NCI-H446 (cell line): ENCODE results near the gene TPP2.

Experiments used
- DNase-seq, 2 experiments: peaks; one replicate each; lab custom pipeline; 2025; lab: John Stamatoyannopoulos, UW

TPP2 gene

DNA sequence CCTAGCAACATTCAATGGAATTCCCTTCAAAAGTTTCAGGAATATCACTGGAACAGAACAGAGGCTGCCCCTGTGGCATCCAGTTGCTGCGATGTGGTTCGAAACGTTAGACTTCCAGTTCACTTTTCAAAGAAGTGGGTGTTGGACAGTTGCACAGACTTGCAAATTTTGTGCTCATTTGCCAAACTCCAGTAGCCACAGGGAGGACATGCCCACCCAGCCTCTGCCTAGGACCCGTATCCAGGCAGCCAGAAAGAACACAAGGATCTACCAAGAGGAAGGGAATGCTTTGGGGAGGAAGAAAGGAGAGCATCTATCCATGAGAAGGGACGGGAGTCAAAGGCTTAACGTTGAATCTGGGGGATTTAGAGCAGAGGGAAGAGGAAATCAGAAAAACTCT is 98.2 kb downstream of the TPP2 start, which contains the start of gene METTL21C:
TSS of gene METTL21C (minus strand) at position 108 of the 400 bp plus-strand sequence. CDS start 546 bp downstream, outside the sequence.
- DNase-seq: no peak

DNA sequence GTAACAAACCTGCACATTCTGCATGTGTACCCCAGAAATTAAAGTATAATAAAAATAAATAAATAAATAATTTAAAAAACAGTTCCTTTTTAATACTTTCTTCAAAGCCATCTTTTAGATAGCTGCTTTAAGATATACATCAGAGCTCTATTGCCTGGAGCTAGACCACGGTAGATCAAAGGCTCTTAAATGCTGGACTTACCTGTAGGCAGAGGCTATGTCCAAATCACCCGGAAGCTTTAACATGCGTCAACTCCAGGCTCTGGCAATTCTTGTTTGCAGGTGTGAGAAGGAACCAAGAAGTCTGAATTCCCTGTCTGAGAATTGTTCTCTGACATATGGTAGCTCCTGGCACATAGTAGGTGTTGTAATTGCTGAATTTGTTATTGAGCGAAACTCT is 99.7 kb downstream of the TPP2 start:
- DNase-seq: no peak

DNA sequence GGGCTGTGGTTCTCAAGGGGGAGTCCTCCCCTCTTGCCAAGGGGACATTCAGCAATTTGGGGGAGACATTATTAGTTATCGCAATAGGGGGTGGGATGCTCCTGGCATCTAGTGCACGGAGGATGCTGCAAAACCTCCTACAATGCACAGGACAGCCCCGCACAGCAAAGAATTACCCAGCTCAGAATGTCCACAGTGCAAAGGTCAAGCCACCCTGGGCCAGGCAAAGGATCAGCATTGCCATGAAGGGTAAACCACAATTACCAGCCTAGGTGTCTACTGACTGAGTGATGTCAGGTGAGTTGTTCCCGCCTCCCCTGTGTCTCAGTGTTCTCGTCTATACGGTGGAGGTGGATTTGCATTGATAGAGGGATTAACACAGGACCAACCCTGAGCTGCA is 100.5 kb downstream of the TPP2 start:
- DNase-seq: no peak

DNA sequence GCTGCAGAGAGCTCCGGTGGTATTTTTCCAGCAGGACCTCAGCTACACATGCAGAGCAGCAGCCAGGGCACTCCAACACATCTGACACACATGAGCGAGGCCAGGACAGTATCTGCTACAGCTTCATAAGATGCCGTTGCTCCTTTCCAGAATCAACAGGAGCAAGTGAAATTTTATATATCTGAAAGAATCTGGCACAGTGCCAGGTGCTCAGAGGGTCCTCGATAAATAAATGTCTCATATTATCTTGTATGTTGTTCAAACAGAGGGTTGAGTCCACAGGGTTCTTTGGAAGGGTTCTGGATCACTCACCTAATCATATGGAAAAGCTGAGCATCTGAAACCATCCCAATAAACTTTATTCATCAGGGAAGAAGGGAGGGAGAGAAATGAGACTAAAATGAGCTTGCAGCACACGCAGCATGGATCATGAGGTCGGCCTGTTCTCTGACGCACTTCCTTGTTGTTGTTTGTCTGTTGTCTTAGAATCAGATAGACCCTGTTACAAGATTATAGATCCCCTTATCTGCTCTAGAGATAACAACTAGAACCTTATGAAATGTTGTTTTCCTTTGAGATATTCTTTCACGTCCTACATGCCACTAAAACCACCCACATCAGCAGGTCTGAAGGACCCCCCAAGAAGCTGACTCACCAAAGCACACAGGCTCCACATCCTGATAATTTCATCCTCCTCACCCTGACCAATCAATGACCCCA is 101.3 kb downstream of the TPP2 start:
- no peak for DNase-seq

DNA sequence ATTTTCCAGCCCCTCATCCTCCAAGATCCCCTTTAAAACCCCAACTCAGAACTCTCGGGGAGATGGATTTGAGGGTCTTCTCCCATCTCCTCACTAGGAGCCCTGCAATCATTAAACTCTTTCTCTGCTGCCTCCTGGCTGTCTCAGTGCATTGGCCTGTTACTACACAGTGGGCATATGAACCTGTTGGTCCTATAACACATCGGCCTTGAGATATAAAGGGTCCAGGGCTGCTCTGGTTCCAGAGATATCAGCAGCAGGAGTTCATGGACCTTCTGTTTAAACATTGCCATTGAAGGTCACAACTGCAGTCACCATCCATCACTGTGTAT is 101.8 kb downstream of the TPP2 start:
- DNase-seq: no peak

DNA sequence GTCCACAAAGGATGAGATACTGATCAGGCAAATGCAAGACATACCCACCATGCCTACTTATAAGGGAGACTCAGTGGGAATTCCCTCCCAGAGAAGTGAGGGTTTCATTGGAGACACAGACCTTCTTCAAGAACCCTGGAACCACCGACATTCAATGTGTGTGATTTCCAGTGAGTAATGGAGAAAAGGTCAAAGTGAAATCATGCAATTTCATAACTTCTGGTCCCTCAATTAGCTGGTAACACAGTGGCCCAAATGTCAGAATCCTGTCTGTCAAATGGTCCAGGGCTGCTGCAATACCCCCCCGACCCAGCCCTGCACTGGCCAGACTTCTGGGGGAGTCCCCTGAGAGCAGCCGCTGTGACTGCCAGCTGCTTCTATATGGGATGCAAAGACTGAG is 102.7 kb downstream of the TPP2 start:
- no peak for DNase-seq

DNA sequence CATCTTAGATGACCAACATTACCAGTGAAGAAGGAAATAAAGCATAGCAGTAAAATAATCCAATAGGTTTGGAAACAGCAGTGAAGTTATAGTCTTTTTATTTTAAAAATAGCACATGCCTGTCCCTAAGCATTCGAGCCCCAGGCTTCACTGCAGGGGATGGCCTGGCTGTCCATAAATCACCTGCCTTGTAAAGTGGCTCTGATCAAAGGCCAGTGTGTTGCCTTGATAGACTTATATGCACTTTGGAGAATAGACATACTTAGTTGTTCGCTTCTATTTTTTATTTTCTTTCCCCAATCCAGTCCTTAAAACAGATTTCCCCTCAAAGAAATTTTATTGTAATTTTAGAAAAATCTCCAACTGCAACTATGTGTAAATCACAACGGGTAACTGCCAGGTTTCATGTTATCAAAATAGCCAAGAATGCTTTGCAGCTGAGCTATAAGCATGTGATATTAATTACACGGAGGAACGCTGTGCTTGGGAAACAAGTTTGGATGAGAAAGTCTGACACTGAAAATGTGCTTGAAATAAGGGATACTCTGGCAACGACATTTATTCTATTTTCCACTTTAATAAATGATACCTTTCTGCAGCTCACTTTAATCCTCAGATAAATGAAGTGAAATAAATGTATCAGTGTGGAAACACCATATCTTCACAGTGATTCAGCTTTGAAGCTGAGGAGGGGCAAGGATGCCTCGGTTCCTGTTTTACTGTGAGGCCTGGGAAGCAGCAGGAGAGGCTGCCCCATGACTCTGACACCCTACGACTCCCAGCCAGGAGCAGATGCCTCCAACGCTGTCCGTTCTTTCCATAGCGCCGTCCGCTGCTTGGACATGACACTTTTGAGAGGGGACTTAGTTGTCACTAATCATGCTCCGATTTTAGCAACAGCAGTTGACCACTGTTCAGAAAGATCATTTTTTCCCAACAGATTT is 103.6 kb downstream of the TPP2 start:
- no peak for DNase-seq

DNA sequence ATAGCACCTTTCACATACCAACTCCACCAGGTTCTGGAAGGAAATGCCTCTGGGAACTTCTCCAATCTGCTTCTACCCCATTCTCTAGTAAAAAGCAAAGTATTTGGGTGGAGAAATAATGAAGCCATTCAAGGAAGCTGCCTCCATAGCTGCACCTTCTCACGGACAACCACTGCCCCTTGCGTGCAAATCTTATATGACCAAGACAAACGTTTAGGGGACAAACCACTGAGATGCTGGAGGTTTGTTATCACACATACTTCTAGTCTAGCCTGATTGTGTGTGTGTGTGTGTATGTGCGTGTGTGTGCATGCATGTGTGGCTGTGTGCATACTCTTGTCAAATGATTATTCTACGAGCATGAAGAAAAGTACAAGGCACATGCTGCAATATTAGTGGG is 104.5 kb downstream of the TPP2 start:
- DNase-seq: no peak

DNA sequence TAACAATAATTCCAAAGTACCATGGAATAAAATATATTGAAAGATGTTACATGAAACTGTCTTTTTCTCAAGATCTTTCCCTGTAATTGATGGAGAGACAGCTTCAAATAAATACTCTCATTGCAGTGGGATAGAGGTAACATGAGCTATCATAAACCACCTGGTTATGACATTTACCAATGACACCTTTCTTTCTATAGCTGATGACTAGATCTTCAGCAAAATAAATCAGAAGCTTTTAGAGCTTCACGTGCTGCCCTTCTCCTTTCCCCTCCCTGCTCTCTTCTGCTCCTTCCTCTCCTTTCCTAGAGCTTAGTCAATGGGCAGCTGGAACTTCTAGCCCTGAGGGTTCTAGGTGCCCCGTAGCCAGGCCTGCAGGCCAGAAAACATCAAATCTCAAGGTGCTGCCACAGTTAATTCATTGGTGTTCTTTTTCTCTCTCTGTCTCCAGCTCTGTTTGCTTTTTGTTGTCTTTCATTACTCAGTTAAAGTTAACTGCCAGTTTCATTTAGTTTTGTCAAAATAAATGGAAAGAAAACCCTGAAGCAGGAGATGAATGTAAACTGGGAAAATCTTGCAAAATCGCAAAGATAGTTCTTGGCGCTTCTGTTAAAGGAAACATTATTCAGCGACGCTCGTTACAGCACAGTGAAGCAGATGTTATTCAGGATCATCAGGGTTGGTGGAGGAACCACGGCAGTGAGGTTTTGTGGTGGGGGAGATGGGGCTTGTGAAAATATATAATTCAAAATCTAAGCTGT is 106.4 kb downstream of the TPP2 start:
- DNase-seq: no peak

DNA sequence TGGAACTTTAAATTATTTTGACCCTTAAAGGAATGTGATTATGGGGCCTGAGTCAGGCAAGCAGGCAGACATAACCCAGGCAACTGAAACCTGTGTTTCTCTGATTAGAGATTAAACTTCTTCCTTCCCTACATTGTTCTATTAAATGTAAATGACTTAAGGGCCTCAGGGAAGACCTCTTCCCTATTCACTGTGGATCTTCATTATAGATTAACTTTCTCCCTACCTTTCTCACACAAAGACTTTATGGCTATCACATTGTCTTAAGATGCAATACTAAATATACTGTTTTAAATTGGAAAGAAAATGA is 106.9 kb downstream of the TPP2 start:
- no peak for DNase-seq

DNA sequence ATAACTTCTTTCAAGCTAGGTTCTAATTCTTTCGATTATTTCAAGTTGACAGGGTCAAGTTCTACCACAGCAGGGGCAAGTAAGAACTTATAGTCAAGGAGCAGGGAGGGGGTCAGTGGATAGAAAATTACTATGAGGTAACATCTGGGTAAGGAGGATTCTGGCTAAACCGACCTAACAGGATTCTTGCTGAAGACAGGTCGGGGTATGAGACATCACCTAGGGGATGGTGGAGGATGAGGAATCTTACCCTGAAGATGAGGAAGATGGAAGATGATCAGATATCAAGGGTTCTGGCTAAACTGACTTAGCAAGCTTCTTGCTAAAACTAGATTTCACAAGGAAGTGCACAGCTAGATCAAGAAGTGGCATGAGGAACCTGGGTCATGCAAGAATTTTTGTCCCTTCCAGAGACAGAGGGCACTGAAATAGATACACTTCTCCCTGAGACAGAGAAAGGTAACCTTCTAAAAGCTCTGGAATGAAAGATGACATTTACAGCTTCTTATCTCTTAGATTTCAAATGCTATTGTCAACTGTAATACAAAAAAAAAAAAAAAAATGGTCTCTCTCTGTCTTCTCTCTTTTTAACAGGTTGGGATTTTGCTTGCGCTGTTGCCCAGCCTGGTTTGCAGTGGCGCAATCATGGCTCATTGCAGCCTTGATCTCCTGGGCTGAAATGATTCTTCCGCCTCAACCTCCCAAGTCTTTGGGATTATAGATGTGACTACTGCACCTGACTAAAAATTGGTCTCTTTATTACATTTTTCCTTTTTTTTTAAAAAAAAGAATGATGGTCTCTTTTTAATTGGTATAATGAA is 107.7 kb downstream of the TPP2 start:
- DNase-seq: no peak

DNA sequence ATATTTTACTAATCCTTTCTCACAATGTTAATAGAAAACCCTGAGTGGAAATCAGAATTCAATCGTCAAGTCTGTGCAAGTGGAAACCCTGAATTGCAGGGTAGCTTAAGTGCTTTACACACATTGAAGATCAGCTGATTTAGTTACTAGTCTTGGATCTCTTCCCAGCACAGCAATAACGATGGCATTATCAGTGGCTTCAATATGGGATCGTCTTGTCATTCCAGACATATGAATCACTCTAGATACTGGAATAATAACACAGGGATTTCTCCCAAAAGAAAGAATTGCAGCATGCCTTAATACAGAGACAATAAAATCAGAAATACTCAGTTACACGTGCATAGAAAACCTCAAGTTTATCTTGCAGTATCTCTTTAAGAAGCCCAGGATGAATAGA is 110.7 kb downstream of the TPP2 start:
- DNase-seq: peak in 1 of 2 experiments; percentile 3

DNA sequence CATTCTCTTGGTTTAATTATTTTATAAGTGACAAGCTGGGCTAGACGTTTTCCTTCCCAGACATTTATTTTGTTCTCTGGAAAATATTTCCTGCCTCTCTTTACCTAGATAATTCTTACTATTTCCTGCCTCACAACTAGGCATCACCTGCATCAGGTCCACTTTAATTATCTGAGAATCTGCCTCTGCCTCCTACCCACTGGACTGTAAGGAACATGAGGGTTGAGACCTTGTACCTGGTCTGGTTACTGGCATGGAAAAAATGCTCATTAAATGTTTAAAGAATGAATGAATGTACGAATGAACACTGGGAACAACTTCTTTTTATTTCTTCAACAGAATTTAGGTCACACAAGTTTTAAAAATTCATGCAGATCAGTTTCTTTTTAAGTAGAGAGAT is 111.4 kb downstream of the TPP2 start:
- DNase-seq: no peak

DNA sequence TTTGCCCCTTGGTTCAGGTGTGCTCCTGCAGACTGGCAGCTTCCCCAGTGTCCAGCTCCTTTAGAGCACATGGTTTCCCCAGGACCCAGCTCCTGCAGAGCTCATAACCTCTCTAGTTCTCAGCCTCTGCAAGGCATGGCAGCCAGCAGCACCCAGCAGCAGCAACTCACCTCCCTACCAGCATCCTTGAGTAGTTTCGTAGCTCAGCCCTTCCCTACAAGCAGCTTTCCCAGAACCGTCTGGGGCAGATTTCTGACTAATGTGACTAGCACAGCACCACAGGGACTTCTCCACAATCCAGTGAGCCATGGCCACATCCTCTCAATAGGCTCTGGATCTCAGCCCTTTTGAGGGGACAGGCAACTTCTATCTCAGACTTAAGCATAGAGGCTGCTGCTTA is 112.2 kb downstream of the TPP2 start:
- no peak for DNase-seq

DNA sequence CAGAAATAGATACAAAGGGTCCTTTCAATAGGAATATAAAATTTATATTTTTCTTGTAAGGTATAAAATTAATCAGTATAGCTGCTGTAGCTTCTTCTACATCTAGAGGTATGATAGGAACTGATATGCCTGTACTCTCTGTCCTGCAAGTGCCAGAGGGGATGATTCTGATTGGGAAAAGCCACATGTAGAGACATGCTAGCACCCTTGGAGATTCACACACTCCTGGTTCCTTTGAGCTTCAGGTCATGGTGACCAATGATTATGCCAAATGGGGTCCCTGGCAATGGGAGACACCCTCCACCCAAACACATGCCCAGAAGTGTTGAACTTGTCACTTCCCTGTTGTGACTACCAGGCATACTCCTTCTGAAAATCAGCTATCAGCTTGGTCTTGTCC is 112.8 kb downstream of the TPP2 start:
- DNase-seq: no peak

DNA sequence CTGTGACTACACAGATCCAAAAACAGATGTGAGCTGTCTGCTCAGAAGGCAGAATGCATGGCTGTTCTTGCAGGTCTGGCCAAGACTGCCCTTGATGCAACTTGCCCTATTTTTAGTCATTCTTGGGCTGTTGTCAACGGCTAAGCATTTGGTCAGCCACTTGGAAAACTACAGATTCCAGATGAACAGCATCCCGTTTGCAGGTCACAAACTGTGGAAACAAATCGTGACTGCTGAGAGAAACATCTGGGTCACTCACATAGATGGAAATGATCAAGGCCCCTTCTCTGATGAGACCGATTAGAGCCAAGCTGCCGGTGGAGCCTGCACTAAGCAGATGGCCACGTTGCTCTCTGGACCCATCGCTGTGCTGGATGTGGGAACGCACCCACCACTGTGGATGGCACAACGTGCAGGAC is 113.5 kb downstream of the TPP2 start:
- DNase-seq: no peak

DNA sequence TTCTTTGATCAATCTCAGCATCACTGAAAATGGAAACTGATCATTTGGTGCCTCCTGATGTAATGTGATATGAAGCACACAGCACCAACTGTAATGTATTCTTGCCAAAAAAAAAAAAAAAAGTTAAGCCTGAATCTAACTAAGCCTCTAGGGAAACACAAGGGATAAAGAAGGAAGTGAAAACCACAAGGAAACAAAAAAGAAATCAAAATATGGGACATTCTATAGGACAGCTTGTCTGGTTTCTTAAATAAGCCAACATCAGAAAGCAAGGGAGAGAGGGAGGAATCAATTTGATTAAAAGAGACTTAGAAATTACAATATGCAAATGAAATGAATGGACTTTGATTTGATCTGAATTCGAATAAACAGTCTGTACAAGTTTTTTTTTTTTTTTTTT is 118.7 kb downstream of the TPP2 start:
- no peak for DNase-seq

DNA sequence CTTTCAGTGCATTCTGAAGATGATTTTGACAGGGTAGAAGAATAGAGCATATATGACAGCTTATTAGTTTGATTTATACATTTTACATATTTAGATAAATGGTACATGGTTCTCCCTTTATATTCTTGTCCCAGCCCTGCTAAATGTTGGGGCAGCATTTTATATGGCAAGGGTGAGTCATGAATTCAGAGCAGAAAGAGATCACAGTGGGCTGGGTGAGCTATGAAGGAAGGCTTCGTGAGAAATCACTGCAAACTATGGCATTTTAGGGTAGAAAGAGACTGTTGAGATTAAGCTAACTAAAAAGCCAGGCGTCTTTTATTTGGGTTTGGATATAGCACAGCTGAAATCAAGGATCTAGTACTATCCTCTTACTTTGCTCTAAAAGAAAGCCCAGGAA is 122.0 kb downstream of the TPP2 start:
- DNase-seq: no peak

DNA sequence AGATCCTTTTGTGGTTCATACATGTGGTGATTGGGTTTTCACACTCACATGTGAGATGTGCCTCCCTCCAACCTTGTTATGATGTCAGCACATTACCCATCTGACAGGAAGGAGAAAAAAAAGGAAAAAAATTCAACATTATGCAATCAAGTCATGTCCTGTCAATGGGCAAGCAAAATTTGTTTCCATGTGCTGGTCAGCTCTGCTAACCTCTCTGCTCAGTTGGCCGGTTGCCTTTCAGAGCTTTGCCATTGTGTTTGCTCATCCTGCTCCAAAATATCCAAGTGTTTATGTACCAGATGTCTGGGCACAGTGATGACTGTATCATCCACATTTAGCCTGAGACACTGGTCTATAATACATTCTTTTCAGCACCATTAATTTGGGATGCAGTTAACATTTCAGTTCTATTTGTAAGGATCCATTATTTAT is 125.0 kb downstream of the TPP2 start:
- peak in 1 of 2 experiments; percentile 31 for DNase-seq

DNA sequence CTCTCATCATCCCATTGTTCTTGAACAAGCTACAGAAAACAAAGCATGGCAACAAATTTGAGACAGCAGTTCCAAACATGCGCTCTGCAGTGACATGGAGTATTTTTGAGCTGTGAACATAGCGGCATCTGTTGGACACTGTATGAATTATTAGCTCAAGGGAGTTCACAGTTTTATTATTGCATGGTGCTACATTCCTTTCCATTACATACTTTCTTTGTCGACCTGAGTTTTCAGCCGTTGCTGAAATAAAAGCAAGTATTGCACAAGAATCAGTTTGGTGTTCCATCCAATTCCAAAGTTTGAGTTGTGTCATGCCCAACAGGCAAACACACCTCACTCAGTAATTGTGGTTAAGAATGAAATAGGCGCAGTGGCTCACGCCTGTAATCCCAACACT is 128.1 kb downstream of the TPP2 start:
- peak in 1 of 2 experiments; percentile 62 for DNase-seq

DNA sequence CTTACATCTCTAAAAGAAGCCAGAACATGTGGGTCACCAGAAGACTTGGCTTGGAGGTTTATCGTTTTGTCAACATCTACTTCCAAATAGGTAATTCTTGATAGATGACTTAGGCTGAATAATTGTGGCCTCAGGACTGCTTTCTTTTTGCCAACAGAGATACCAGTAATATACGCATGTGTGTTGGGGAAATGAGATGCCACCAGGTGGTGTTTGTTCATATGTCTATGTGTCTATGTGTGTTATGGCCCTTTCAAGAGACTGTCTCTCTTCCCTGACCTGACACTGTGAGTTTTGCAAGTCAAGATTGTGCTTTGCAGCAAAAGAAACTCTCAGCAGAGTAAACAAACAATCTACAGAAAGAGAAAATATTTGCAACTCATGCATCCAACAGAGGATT is 129.6 kb downstream of the TPP2 start:
- peak in 1 of 2 experiments; percentile 29 for DNase-seq
